Muscle layer of duodenum (tissue), 2 donors: ENCODE data around the gene PPP3CA.

Experiments used
- H3K27ac ChIP-seq: one replicate; pipeline ENCODE4 v1.7.0; 2013; ENCODE audit warnings: mild to moderate bottlenecking, low read length
- H3K27me3 ChIP-seq: one replicate; pipeline ENCODE4 v1.7.0; 2013; ENCODE audit warnings: low read depth, mild to moderate bottlenecking, control low read depth, low read length
- H3K36me3 ChIP-seq, 2 donors: one replicate each; pipeline ENCODE4 v1.7.0; 2013; ENCODE audit warnings: low read length in 2 of 2, control low read depth in 1 of 2, mild to moderate bottlenecking in 1 of 2; ENCODE audit not compliant: insufficient read depth in 2 of 2, control insufficient read depth in 1 of 2
- H3K4me1 ChIP-seq, 2 donors: one replicate each; pipeline ENCODE4 v1.7.0; 2013; ENCODE audit warnings: low read length in 2 of 2, mild to moderate bottlenecking in 2 of 2, control low read depth in 1 of 2, moderate library complexity in 1 of 2; ENCODE audit not compliant: insufficient read depth in 2 of 2, control insufficient read depth in 1 of 2
- H3K4me3 ChIP-seq, 2 donors: one replicate each; pipeline ENCODE4 v1.7.0; 2013; ENCODE audit warnings: low read length in 2 of 2, low read depth in 1 of 2, mild to moderate bottlenecking in 1 of 2
- H3K9me3 ChIP-seq, 2 donors: one replicate each; pipeline ENCODE4 v1.7.0; 2013; ENCODE audit warnings: low read length in 2 of 2, control low read depth in 1 of 2, mild to moderate bottlenecking in 1 of 2; ENCODE audit not compliant: control insufficient read depth in 1 of 2
- donor health status: healthy.

PPP3CA gene

DNA sequence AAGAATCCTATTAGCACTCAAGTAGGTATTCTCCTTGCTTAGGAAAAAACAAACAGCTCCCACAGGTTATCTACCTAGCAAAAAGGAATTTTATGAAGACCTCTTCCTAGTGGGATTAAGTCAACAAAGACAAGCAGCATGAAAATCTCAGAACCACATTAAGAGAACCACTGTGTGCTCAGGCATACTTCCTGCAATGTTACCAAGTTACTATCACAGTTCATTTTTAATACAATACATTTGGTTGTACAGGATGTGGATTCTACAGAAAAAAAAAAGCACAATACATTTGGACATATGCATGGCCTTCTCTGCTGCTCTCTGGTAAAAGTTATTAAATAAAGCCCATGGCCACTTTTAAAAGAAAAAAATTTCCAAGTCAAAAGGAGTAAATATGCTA is 193.7 kb downstream of the PPP3CA start:
- no peak overlapping the region for H3K4me3 ChIP-seq
- H3K36me3 ChIP-seq, result no peaks in the 10 kb centered on the region
- no peaks in the 10 kb centered on the region for H3K27me3 ChIP-seq
- H3K27ac ChIP-seq, result no peak overlapping the region
- no peaks in the 10 kb centered on the region for H3K9me3 ChIP-seq
- peaks cover 0 to 4% of the 10 kb centered on the region in 2 donors for H3K4me1 ChIP-seq

DNA sequence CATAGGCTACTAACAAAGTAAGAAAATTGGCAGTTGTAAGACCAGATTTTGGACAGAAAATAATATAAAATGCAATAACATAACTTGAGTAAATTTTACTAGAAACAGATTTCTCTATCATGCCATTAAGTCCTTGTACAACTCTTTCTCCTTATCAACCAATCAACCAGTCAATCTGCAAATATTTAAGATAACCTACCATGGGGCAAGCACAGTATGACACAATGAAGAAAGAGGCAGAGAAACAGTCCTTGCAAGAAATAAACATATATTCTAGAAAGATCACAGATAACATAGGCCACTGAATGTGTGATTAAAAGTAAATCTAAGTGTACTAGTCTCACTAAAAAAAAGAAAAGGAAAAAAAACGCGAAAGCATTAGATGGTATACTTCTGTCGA is 194.8 kb downstream of the PPP3CA start:
- peaks cover 0 to 4% of the 10 kb centered on the region in 2 donors for H3K4me1 ChIP-seq
- H3K4me3 ChIP-seq, result no peak overlapping the region
- no peaks in the 10 kb centered on the region for H3K9me3 ChIP-seq
- no peaks in the 10 kb centered on the region for H3K36me3 ChIP-seq
- H3K27me3 ChIP-seq, result no peaks in the 10 kb centered on the region
- no peak overlapping the region for H3K27ac ChIP-seq

DNA sequence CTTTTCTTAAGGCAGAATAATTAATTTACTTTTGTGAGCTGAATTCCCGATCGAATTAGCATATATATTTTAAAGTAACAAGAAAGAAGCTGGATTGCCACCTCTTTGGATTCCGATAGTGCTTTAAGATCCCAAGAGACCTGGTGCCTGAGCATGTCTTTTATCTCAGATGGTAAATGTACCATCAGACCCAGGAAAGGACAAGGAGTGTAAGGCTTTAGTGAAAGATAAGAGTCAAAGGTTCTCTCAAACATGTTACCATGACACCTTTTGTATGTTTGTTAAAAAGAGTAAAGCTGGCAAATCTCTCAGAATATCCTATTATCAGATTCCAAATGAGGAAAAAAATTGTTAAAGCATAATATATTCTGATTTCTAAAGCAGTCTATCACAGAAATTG is 198.8 kb downstream of the PPP3CA start:
- H3K4me3 ChIP-seq, result no peak overlapping the region
- H3K4me1 ChIP-seq, result no peaks in the 10 kb centered on the region
- H3K27me3 ChIP-seq, result no peaks in the 10 kb centered on the region
- no peaks in the 10 kb centered on the region for H3K9me3 ChIP-seq
- H3K27ac ChIP-seq, result no peak overlapping the region
- H3K36me3 ChIP-seq, result no peaks in the 10 kb centered on the region

DNA sequence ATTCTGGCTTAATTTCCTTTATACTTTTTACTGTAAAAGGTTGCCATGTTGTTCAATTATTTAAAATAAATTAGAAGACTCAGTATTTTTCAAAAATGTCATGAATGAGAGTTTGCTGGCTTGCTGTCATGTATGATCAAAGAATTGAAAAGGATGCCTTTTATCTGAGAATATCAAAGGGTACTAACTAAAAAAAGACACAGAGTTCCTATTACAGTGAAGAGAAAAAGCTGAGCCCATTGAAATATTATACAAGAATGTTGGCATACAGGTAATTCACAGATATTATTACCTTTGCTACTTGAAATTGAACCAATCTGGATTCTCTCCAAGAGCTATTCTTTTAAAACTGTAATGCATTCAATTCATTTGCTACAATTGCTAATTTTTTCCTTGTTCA is 200.0 kb downstream of the PPP3CA start:
- no peaks in the 10 kb centered on the region for H3K36me3 ChIP-seq
- H3K27ac ChIP-seq, result no peak overlapping the region
- H3K27me3 ChIP-seq, result no peaks in the 10 kb centered on the region
- no peak overlapping the region for H3K4me3 ChIP-seq
- H3K9me3 ChIP-seq, result no peaks in the 10 kb centered on the region
- H3K4me1 ChIP-seq, result no peaks in the 10 kb centered on the region

DNA sequence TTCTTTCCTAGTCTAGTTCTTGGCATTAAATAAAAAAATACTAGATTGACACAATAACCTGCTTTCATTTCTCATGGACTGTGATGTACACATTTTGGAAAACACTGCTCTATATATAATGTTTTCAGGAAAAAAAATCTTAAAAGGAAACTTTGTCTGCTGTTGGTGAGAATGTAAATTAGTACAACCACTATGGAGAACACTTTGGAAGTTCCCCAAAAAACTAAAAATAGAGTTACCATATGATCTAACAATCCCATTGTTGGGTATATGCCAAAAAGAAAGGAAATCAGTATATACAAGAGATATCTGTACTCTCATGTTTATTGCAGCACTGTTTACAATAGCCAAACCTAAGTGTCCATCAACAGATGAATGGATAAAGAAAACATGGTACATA is 202.3 kb downstream of the PPP3CA start:
- no peak overlapping the region for H3K4me3 ChIP-seq
- no peaks in the 10 kb centered on the region for H3K9me3 ChIP-seq
- peaks cover 0 to 4% of the 10 kb centered on the region in 2 donors for H3K4me1 ChIP-seq
- no peaks in the 10 kb centered on the region for H3K27me3 ChIP-seq
- H3K27ac ChIP-seq, result no peak overlapping the region
- H3K36me3 ChIP-seq, result no peaks in the 10 kb centered on the region

DNA sequence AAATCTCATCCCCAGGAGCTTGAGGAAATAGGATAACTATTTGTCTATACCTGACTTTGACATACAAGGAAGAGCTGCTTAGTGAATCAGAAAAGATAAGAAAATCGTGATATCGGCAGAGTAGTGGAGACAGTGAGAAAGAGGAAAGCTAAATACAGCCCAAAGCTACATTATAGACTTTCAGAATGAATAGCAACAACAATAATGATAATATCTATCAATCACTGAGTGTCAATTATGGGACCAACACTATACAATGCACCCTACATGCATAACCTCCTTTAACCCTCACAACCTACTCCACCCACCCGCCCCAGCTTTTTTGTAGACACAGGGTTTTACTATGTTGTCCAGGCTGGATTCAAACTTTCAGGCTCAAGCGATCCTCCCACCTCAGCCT is 205.1 kb downstream of the PPP3CA start:
- Histone ChIP-seq H3K36me3 (no peaks in the 10 kb centered on the region), H3K27me3 (no peaks in the 10 kb centered on the region), H3K4me3 (no peak overlapping the region), H3K4me1 (peaks cover 0 to 4% of the 10 kb centered on the region in 2 donors), H3K9me3 (no peaks in the 10 kb centered on the region), H3K27ac (no peak overlapping the region)

DNA sequence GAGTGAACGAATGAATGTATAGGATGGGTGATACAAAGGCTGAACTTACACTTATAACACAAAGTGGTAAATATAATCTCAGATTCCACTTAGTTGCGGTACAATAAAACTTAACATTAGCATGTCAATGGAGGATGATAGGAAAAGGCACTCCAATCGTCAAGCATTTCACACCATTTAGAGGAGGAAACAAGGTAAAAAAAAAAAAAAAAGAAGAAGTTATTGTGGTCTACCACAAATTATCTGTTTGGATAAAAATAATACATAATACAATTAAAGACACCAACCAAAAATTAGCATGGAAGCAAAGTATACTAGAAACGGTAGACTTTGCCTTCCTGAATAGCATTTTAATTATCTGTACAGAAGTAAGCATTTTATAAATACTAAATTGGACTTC is 205.5 kb downstream of the PPP3CA start:
- no peaks in the 10 kb centered on the region for H3K27me3 ChIP-seq
- H3K27ac ChIP-seq, result no peak overlapping the region

DNA sequence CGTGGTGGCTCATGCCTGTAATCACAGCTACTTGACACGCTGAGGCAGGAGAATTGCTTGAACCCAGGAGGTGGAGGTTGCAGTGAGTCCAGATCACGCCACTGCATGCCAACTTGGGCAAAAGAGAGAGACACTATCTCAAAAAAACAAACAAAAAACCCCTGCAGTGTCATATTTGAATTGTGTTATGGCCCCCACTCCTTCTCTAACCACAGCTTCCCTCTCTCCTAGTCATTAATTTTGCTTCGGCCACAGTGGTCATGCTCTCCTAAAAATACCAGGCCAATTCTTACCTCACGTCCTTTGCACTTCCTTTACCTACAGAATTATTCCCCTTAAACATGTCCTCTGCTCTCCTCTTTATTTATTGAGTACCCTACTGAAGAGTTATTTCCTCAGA is 206.1 kb downstream of the PPP3CA start:
- H3K4me3 ChIP-seq, result no peak overlapping the region
- H3K27me3 ChIP-seq, result no peaks in the 10 kb centered on the region
- no peaks in the 10 kb centered on the region for H3K9me3 ChIP-seq
- H3K27ac ChIP-seq, result no peak overlapping the region
- H3K36me3 ChIP-seq, result no peaks in the 10 kb centered on the region
- H3K4me1 ChIP-seq, result peaks cover 0 to 5% of the 10 kb centered on the region in 2 donors

More for the DNA sequence above, 205.5 kb downstream of the PPP3CA start:
- no peak overlapping the region for H3K4me3 ChIP-seq
- no peaks in the 10 kb centered on the region for H3K36me3 ChIP-seq
- peaks cover 0 to 4% of the 10 kb centered on the region in 2 donors for H3K4me1 ChIP-seq
- H3K9me3 ChIP-seq, result no peaks in the 10 kb centered on the region

DNA sequence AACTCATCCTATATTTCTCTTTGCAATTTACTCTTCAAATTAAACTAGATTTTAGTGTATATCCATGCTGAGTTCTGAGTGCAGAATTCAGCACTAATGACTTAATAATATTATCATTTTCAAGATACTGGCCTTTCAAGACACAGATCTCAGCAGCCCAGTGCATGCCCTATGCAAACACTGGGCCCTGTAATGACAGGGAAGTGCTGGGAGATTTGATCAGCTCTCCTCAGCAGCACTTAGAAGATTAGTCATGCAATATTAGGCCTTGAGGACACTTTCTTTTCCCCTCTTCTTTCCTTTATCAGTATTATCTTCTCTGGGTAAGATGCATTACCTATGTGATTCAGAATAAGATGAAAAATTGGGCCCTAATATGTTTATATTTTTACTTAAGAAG is 207.1 kb downstream of the PPP3CA start:
- Histone ChIP-seq H3K36me3 (no peaks in the 10 kb centered on the region), H3K4me3 (no peak overlapping the region), H3K9me3 (no peaks in the 10 kb centered on the region), H3K4me1 (peaks cover 0 to 14% of the 10 kb centered on the region in 2 donors), H3K27ac (no peak overlapping the region), H3K27me3 (no peaks in the 10 kb centered on the region)

DNA sequence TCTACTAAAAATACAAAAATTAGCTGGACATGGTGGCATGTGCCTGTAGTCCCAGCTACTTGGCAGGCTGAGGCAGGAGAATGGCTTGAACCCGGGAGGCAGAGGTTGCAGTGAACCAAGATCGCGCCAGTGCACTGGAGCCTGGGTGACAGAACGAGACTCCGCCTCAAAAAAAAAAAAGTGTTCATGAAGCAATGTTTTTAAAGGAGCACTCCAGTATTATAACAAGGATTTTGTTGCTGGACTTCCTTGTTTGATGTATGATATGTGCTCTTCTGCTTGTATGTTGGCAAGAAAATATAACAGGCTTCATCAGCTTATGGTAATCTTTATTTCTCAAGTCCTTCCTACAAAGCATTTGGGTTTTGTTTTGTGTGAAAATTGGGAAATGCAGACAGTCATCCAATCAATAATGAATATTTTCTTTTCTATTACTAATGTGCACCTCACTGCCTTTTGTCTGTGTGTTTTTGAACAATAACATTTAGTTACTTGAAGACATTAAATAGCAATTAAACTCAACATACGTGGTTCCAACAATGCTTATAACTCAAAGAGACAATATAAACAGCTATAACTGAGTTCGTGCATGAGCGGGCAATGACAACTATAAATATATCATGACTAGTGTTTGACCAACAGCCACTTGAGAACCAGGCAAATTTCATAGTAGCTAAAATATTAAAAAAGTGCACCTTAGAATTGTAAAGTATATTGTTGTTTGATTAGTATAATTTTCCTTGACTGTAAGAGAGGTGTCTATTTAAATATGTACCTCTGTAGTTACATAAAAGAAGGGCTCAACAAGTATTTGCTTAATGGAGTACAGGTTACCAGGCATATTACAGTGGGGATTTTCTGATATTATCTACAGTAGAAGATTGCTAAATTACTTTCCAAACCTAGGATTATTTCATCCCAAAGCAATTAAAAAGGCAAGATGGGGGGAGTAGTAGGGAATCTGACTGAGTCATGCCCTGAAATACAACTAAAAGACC is 210.7 kb downstream of the PPP3CA start:
- Histone ChIP-seq H3K27ac (no peak overlapping the region), H3K9me3 (no peaks in the 10 kb centered on the region), H3K4me3 (no peak overlapping the region), H3K27me3 (no peaks in the 10 kb centered on the region), H3K36me3 (no peaks in the 10 kb centered on the region), H3K4me1 (peaks cover 0 to 14% of the 10 kb centered on the region in 2 donors)

DNA sequence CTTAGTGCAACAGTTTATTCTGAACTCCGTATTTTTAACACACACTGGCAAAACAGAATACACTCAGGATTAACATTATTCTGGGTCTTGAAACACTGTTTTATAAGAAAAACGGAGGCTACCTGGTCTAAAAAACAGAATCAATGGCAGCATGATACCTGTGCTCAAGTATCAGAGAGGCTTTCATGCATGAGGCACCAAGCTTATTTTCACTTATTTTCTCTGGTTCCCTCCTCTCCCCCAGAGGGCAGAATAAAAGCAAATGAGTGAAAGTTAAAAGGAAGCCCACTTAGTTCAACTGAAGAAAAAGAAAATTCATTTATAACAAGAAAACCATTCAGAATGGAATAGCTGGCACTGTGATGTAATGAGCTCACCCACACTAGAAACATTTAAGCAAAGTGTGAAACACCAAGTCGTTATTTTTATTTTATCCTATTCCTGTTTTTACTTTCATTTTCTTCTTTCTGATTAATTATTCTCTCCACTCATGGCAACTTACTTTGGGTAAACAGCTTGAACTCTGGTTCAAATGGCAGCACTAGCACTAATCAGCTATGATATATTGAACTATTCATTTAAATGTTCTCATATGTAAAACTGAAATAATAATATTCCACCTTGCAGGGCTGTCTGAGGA is 211.8 kb downstream of the PPP3CA start:
- Histone ChIP-seq H3K4me1 (peaks cover 0 to 14% of the 10 kb centered on the region in 2 donors), H3K9me3 (no peaks in the 10 kb centered on the region), H3K4me3 (peak overlapping the region in 1 of 2 donors; percentile 26), H3K36me3 (no peaks in the 10 kb centered on the region), H3K27me3 (no peaks in the 10 kb centered on the region), H3K27ac (no peak overlapping the region)
